Activated CD8-positive, alpha-beta memory T cell treated with anti-CD3 and anti-CD28 coated beads, Interleukin-2, amount 50 U/mL, for 24 hours (primary cell): Measurements from ENCODE around the gene GDPD2.

Experiments used
- DNase-seq: peaks from one replicate; pipeline ENCODE4 v3.0.0-alpha.2; 2020; ENCODE audit errors: extremely low read depth

Gene GDPD2

DNA sequence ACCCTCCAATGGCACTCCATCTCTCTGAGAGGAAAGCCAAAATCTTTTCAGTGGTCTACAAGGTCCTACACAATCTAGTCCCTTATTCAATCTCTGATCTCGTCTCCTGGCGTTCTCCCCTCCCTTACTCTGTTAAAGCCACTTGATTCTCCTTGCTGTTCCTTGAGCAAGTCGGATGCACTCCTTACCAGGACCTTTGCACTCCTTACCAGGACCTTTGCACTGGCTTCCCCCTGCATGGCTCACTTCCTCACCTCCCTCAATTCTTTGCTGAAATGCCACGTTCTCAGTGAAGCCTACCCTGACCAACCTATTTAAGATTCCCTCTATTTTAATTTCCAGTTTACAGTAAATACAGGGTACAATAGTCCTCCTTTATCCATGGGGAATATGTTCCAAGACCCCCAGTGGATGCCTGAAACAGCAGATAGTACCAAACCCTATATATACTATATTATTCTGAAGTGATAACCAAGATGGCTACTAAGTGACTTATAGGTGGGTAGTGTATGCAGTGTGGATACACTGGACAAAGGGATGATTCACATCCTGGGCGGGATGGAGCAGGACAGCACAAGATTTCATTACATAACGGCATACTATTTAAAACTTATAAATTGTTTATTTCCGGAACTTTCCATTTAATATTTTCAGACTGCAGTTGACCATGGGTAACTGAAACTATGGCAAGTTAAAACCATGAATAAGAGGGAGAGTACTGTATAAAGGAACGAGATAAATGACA, 15.0 kb downstream of the GDPD2 start:
- no peak for DNase-seq

DNA sequence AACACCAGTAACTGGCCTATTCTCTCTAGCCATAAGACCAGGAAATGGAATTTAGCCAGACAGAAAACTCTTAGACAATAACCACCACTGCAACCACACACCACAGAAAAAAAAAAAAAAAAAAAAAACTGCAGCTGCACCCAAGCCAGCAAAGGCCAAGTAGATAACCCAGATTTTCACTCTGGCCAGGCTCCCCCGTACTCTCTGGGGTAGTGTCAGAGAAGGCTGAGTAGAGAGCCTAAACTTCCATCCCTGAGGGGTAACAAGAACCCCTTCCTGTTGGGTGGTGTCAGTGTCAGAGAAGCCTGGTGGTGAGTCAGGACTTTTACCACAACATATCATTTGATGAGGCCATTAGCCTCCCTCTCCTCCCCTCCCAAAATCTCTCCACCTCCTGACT, 15.9 kb downstream of the GDPD2 start:
- no peak for DNase-seq

DNA sequence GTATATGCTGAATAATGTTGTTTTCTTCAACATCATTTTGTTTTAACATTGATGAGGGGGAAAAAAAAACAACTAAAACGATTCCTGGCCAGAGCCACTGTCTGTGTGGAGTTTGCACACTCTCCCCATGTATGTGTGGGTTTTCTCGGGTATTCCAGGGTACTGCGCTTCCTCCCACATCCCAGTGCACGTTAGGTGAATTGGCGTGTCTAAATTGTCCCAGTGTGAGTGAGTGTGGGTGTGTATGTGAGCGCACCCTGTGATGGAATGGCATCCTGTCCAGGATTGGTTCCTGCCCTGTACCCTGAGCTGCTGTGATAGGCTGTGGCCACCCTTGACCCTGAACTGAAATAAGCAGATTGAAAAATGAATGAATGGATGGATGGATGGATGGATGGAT, 19.1 kb downstream of the GDPD2 start:
- no peak for DNase-seq

DNA sequence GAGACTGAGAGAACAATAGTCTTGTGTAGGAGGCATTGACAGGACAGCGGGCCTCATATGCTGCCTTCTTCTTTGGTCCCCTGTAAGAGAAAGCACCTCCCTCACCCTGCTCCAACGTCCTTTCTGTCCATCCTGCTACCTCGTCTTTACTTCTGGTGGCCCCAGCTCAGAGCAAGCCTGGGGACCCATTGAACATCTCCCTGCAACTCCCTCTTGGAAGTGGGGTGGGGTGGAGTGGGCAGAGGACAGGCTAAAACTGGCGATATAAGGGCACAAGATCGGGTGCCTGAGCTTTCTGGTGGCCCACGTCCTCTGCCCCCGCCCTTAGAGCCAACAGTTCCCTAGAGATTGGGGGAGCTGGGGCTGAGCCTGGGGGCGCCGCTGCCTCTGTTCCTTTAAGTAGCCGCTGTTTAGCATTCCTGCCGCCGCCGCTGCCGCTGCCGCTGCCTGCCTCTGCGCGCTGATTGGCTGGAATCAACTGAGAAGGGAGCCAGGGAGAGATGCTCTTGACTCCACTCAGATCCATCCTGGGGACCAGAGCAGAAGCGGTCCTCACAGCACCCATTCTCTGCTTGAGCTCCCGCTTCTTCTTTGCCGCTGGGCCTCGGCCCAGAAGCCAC, 21.3 kb downstream of the GDPD2 start, which contains the start of gene DLG3:
TSS of gene DLG3 (plus strand) at position 510 of the 620 bp plus-strand sequence. CDS start 367 bp downstream, outside the sequence.
- no peak for DNase-seq

DNA sequence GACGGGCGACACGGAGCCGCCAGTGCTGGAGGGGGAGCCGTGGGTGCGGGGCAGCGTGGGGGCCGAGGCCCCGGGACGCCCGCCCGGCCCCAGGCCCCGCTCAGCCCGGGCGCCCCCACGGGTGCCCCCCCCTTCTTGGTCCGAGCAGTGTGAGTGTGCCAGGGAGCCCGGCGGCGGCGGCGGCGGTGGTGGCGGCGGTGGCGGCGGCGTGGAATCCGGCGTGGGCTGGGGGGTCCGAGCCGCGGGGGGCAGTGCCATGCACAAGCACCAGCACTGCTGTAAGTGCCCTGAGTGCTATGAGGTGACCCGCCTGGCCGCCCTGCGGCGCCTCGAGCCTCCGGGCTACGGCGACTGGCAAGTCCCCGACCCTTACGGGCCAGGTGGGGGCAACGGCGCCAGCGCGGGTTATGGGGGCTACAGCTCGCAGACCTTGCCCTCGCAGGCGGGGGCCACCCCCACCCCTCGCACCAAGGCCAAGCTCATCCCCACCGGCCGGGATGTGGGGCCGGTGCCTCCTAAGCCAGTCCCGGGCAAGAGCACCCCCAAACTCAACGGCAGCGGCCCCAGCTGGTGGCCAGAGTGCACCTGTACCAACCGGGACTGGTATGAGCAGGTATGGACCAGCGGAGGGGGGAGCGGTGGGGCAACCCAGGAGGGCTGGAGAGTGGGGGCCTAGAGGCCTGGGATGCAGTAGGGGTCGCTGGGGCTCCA, 22.0 kb downstream of the GDPD2 start:
- no peak for DNase-seq

DNA sequence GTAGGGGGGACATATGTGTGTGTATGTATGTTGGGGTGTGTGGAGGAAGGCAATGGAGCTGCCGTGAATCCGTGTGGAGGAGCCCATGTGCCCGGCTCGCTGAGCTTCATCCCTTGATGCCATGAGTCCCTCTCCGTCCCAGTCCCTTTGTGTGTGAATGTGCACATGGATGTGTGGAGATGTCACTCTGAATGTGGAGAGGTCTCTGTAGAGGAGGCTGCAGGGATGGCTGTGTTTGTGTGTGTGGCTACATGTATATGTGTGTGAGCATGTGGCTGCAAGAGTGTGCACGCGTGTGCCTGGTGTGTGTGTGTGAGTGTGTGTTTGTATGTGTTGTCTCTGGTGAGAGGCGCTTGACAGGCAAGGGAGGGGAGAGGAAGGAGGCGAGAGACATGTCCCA, 22.8 kb downstream of the GDPD2 start:
- no peak for DNase-seq

DNA sequence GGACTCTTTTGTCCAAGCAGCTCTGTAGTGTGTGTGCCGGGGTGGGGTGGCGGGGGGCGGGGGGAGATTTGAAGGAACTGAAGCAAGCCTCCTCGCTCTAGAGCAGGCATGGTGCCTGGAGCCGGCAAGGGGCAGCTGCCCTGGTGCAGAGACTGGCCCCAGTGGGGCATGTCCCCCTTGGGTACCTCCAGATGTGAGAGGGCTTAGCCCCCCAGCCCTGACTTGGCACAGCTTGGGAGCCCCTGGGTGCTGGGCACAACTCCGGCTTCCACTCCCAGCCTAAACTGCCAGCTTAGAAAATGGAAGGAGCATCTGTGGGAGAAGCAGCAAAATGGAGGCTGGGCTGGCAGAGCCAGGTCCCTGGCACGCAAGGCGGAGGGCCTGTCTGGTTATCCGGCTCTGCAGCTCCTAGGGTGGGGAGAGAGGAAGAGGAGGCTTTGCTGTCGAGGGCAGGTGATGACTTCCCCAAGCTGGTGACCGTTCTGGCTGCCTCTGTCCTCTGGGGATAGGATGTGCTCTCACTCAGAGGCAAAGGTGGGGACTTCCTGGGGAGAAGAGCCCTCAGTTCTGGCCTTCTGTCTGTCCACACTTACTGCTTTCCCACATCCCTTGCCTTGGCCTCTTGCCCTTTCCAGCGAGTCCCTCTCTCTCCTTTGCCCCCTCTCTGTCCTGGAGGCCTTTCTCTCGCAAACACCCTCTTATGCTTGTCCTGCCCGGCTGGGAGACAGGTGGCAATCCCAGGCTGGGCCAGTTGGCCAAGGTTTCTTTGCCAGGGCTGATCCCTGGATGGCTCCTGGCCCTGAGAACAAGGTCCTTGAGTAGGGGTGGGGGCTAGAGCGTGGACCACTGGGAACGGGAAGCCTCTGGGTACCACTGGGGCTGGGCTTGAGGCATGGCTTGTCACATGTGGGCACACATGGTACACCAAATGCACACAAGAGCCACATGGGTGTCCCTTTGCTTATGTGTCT, 23.6 kb downstream of the GDPD2 start:
- no peak for DNase-seq

DNA sequence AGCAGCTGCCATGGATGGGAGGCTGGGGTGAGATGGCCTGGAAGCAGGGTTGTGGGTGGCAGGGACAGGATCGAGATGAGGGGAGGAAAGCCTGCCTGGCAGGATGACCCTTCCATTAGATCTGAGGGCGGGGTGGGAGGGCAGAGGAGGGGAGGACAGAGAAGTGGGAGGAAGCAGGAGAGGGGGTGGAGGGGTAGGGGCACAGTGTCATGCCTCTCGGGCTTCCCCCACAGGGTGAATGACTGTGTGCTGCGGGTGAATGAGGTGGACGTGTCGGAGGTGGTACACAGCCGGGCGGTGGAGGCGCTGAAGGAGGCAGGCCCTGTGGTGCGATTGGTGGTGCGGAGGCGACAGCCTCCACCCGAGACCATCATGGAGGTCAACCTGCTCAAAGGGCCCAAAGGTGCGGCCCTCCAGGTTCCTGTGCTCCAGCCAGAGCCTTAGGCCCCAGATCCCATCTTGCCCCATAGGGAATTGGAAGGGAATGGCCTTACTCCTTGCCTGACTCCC, 26.4 kb downstream of the GDPD2 start:
- DNase-seq, result no peak

DNA sequence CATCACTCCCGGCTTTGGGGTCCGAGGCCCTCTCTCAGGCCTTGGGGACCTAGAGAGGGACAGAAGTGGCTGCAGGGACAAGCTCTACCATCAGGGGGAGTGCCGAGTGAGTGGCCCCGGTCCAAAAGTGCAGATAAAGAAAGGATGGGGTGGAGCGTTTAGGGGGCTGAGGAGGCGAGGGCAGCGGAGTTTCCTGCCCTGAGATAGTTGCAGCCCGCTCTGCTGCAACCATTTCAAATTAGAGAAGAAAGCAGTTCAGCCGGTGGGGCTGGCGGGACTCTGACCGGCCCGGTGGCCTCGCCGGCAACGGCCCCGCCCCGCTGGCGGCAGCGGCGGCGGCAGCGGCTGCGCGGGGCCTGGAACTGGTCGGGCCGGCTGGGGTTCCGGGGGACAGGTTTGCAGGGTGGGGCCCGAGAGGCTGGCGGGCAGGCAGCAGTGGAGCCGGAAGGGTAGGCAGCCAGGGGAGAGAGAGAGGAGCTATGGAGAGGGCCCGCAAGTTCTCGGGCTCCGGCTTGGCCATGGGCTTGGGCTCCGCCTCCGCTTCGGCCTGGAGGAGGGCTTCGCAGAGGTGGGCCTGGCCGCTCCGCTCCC, 29.1 kb downstream of the GDPD2 start:
- DNase-seq, result no peak

DNA sequence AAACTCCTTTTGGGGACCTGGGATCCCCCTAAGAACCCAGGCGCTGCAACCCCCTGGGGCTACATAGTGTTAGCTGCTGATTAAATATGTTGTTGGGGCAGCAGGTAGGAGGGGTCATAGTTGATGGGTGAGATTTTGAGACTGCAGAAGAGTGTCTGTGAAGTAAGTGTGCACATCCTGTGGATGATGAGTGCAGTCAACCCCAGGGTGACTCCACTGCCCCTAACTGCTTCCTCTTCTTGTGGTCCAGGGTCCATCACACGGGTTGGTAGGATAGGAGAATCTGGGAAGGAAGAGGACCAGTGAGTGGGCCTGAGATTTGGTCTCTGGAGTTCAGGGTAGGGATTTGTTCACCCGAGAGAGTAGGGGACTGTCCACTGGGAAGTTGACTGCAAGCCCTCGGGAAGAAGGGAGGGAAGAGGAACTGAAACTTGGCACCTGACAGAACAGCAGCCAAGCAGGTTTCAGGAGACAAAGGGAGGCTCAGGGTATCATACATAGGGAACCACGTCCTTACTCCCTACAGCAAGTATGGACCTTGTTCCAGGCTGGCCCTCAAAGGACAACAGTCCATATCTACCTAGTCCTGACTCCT, 30.0 kb downstream of the GDPD2 start:
- no peak for DNase-seq

DNA sequence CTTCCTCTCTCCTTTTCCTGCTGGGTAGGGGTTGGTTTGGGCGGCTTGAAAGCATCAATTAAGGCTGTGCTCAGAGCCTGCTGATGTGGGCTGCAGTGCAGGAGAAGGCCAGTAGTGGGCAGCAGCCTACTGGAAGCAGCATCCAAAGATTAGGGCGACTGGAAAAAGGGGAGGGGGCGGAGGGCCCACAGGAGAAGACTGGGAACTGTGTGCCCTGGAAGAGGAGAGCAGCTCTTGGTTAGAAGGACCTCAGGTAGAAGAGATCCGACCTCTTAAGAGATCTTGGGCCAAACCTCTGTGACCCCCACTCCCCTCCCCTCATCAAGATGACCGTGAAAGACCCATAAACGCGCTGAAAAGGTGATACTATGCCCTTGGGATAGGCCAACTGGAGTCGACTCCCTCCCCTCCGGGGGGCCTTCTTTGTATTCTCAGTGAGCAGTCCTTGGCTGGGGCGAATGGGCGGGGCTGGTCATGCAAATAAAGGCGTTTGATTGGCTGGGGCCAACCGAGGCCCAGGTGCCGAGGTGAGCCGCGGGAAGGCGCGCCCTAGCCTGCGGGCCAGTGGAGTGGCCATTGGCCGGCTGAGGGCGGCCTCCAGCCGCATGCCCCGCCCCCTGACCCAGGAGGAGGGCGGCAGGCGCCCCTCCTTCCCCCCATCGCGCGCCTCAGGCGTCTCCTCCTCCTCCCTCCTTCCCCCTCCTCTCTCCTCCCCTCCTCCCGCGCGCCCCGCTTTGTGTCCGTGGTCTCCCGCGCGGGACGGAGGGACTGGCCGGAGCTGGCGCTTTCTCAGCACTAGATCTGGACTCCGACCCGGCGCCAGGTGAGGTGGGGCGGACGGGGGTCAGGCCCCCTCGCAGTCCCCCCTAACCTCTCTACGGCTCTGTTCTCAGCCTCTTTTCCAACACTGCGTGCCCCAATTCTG, 31.6 kb downstream of the GDPD2 start:
- DNase-seq, result no peak

DNA sequence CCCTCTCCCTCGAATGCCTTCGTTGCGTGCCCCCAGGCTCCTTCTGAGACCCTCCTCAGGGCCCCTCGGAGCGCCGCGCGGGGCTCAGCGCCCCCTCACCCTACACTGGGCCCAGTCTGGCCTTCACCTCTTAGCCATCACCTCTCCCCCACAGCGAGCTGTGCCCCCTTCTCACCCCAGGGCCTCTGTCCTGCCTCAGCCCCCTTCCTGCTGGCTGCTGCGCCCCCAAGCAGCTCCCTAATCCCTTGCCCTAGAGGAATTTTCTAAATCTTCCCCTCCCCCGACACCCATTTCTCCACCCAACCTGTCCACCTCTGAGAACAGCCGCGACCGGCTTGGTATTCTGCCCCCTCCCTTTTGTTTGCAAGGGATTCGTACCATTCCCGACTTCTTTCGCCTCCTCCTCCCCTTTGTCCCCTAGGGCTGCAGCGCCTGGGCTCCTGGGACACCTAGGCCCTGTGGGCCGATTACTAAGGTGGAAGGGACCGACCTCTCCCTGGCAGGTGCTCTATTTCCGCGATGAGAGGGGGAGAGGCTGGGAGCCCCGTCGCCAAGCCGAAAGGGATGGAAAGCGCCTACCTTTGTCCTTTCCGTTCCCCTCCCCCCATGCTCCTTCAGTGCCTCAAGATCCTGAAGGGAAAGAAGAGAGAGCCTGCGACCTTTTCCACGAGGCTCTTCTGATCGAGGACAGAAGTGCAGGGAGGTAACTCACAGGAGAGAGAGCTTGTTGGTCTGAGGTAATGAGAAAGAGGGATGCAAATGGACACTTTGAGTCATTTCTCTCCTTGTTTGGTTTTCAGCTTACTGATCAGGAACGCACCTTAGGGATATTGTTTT, 32.5 kb downstream of the GDPD2 start:
- no peak for DNase-seq

DNA sequence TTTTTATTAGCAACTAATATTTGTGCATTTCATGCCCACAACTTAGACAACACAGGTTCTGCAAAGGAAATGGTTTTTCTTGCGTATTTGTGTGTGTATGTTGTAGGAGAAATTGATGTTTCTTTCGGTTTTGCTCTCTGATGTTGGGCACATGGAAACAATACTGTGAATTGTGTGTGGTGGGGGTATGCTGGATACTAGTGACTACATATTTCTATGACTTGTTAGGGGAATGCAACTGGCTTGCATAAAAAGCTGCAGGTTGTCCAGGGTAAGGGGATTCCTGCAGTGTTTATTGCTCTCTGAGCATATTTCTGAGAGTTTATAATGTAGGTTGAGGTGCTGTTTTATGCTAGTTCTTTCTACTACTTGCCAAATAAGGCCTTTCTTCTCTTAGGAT, 33.1 kb downstream of the GDPD2 start:
- no peak for DNase-seq

DNA sequence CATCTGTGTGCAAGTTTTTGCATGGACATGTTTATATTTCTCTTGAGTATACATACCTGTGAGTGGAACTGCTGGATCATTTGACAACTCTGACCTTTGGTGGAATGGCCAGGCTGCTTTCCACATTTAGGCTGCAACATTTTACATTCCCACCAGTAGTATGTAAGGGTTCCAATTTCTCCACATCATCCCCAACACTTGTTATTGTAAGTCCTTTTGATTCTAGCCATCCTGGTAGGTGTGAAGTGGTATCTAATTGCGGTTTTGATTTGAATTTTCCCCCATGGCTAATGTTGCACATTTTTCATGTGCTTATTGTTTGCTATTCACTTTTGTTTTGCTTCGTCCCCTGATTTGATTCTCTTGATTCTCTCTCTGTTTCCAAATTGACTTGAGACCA, 37.9 kb downstream of the GDPD2 start:
- no peak for DNase-seq

DNA sequence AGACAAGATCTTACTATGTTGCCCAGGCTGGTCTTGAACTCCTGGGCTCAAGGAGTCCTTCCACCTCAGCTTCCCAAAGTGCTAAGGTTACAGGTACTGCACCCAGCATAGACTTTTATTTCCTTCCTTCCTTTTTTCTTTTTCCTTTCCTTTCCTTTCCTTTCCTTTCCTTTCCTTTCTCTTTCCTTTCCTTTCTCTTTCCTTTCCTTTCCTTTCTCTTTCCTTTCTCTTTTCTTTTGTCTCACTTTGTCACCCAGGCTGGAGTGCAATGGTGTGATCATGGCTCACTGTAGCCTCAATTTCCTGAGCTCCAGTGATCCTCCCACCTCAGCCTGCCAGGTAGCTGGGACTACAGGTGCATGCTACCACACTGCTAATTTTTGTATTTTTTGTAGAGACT, 40.9 kb downstream of the GDPD2 start:
- no peak for DNase-seq

DNA sequence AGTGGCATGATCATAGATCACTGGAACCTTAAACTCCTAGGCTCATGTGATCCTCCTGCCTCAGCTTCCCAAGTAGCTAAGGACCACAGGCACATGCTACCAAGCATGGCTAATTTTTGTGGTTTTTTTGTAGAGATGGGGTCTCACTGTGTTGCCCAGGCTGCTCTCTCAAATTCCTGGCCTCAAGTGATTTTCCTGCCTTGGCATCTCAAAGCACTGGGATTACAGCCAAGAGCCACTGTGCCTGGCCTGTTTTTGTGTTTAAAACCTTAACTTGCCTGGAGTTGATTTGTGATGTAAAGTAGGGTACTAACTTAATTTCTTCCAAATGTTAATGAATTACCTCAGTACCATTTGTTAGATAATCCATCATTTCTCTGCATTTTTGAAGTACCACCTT, 43.9 kb downstream of the GDPD2 start:
- DNase-seq, result no peak

DNA sequence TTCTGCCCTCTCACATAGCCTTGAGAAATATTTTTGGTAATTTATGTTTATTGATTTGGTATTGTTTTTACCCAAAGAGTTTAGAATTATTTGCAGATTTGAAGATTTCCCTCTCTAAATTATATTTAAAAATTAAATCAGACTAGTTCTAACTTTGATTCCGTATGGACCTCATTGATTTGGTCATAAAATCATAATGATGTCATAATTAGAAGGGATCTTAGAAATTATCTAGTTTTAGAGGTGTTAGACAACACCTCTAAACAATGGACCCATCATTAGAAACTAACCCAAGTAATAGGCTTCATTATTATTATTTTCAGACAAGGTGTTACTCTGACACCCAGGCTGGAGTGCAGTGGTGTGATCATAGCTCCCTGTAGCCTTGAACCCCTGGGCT, 45.6 kb downstream of the GDPD2 start:
- no peak for DNase-seq

DNA sequence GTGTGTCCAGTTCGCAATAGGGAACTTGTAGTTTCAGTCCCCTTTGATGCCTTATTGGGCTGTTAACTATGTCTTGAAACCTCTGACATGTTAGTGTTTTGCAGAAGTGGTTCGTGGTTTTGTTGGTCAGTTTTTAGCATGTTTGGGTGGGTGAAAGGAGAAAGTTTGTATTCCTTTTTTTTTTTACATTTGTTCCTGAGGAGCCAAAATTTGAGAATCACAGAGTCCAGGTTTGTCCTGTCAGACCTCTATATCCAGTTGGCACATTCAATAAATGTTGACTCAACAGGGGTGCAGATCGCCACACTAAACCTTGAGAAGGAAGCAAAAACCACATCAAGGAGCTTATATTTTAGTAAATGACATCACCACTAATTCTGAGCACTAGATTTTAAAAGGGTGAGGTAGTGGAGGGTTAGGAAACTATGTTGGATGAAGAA, 47.8 kb downstream of the GDPD2 start:
- no peak for DNase-seq
